ENCODE measurements around the gene IRAK1. TPM values are rescaled to one million over a fixed set of nuclear protein-coding genes. Genes with fewer than 3 reads are reported as not detected.
A peak's percentile ranks its signal among the peaks of the same experiment; 100 is the strongest.

Gene IRAK1
- total RNA-seq, 4 donors from 2014 or later = 33.0 to 84.7 (median 41.6) TPM

GRCh38 chrX:153970357-153971123 is 49.2 kb downstream of the IRAK1 start:
- 0 to 2% methylated on average over 5 to 12 of the region's 49 CpGs for WGBS, 2 donors (ENCODE audit: low coverage in 1 of 2)

GRCh38 chrX:153969904-153970356 is 49.8 kb downstream of the IRAK1 start:
- peak overlapping the region; percentile 65 to 76 for H3K4me3 ChIP-seq
- WGBS, 2 donors (ENCODE audit: low coverage in 1 of 2) = 0 to 7% methylated on average over 2 to 18 of the region's 26 CpGs
- TF ChIP-seq POLR2A (IDR thresholded peaks at IDR 0.05) (no peak), EP300 (IDR thresholded peaks at IDR 0.05) (no peak), POLR2AphosphoS5 (IDR thresholded peaks at IDR 0.05) (no peak), CTCF (IDR thresholded peaks at IDR 0.05) (no peak)
- H3K36me3 ChIP-seq = no peaks in the 10 kb centered on the region
- H3K27me3 ChIP-seq = no peaks in the 10 kb centered on the region
- no peak for ATAC-seq
- no peaks in the 10 kb centered on the region for H3K9me3 ChIP-seq
- peaks cover 2 to 68% (median 40%) of the 10 kb centered on the region in 3 donors for H3K4me1 ChIP-seq
- H3K27ac ChIP-seq = peak overlapping the region; percentile 94 to 99 (median 98)

More at GRCh38 chrX:153970357-153971123, 49.2 kb downstream of the IRAK1 start:
- TF ChIP-seq CTCF (IDR thresholded peaks at IDR 0.05) (no peak), POLR2AphosphoS5 (IDR thresholded peaks at IDR 0.05) (no peak), EP300 (IDR thresholded peaks at IDR 0.05) (no peak), POLR2A (IDR thresholded peaks at IDR 0.05) (no peak)
- Histone ChIP-seq H3K27me3 (no peaks in the 10 kb centered on the region), H3K4me3 (peak overlapping the region; percentile 65 to 76), H3K36me3 (no peaks in the 10 kb centered on the region), H3K9me3 (no peaks in the 10 kb centered on the region), H3K4me1 (peaks cover 2 to 63% (median 40%) of the 10 kb centered on the region in 3 donors), H3K27ac (peak overlapping the region; percentile 94 to 99 (median 98))
- ATAC-seq = peak; percentile 9

GRCh38 chrX:153969125-153969903 is 50.4 kb downstream of the IRAK1 start:
- Histone ChIP-seq H3K27ac (peak overlapping the region; percentile 94 to 99 (median 98)), H3K4me1 (peaks cover 2 to 68% (median 39%) of the 10 kb centered on the region in 3 donors), H3K4me3 (peak overlapping the region; percentile 65 to 76), H3K27me3 (no peaks in the 10 kb centered on the region), H3K36me3 (peaks cover 0 to under 1% of the 10 kb centered on the region in 2 donors), H3K9me3 (no peaks in the 10 kb centered on the region)
- no peak for TF ChIP-seq POLR2A (IDR thresholded peaks at IDR 0.05)
- TF ChIP-seq CTCF (IDR thresholded peaks at IDR 0.05) = no peak
- no peak for TF ChIP-seq POLR2AphosphoS5 (IDR thresholded peaks at IDR 0.05)
- TF ChIP-seq EP300 (IDR thresholded peaks at IDR 0.05) = no peak
- 27% methylated on average over 5 of the region's 25 CpGs; no CpG with 5 or more reads in 1 of the 2 donors for WGBS, 2 donors (ENCODE audit: low coverage in 1 of 2)
- ATAC-seq = no peak

- Histone ChIP-seq H3K27ac (peak overlapping the region in 3 of 4 donors; percentile 97 to 99 (median 99)), H3K27me3 (no peaks in the 10 kb centered on the region), H3K4me1 (peaks cover 2 to 64% (median 36%) of the 10 kb centered on the region in 3 donors), H3K4me3 (peak overlapping the region in 1 of 2 donors; percentile 76), H3K9me3 (no peaks in the 10 kb centered on the region), H3K36me3 (peaks cover 0 to 6% of the 10 kb centered on the region in 2 donors)
- TF ChIP-seq EP300 (IDR thresholded peaks at IDR 0.05) (no peak), CTCF (IDR thresholded peaks at IDR 0.05) (no peak), POLR2A (IDR thresholded peaks at IDR 0.05) (no peak), POLR2AphosphoS5 (IDR thresholded peaks at IDR 0.05) (no peak)
- WGBS, 2 donors (ENCODE audit: low coverage in 1 of 2) = 37% methylated on average over 2 of the region's 12 CpGs; no CpG with 5 or more reads in 1 of the 2 donors
- ATAC-seq = no peak
These were observed 51.0 kb downstream of the IRAK1 start for GRCh38 chrX:153968754-153969124.

All from gastroesophageal sphincter (tissue), 4 donors.